Measurements from ENCODE around the gene CEP63. TPM values are rescaled to one million over a fixed set of nuclear protein-coding genes. Genes with fewer than 3 reads are reported as not detected.

Gene CEP63
- polyA plus RNA-seq, 2 donors: 10.1 to 11.7 TPM

DNA sequence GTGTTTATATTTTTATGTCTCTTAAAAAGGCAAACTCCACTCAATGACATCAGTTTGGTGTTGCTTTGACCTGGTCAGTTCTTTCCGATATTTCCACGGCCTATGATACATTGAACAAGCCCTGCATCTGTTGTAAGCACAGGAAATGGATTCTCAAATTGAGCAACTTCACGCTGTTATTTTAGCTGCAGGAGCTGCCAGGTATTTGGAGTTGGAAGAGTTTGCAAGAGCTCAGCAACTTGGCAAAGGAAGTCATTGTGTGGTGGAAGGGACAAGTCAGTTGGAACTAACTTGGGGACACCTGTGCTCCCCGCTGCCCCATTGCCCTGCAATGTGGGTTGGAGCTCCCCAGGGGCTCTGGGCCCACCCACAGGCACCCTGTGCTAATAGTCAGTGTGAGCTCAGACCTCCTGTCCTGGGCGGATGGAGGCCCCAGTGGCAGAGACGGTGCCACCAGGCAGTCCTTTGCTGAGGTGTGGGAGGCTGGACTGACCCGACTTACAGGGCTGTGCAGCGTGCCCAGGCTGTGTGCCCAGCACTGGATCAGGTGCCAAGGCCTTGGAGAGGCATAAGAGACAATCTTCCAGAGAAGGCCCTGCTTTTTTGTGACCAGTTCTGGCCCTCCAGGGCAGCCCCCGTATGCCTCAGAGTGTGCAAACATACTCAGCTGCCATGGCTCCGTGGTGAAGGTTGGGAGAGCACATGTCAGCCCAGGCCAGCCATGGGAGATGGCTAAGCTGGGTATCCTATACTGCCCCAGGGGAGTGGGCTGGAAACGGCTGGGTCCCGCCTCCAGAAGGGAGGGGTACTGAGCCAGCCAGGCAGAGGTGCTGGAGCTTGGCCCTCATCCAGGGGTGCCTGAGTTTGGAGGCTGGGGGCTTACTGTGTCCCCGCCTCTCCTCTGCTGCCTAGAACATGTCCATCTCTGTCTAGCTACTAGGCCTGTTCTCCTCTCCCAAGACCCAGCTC, 121.5 kb downstream of the CEP63 start:
- Histone ChIP-seq H3K4me3 (ENCODE audit: low read depth in 1 of 2, low read length in 2 of 2) (no peak overlapping the region), H3K4me1 (ENCODE audit: control insufficient read depth in 2 of 2, insufficient read depth in 2 of 2, low read length in 1 of 2) (no peaks in the 10 kb centered on the region), H3K27me3 (ENCODE audit: control insufficient read depth in 1 of 2, insufficient read depth in 2 of 2, low read length in 2 of 2) (no peaks in the 10 kb centered on the region), H3K36me3 (ENCODE audit: control insufficient read depth in 2 of 2, insufficient read depth in 2 of 2, low read length in 1 of 2) (no peaks in the 10 kb centered on the region), H3K27ac (ENCODE audit: low read depth in 2 of 2, low read length in 1 of 2) (no peak overlapping the region), H3K9me3 (ENCODE audit: control insufficient read depth in 2 of 2, insufficient read depth in 1 of 2, low read depth in 1 of 2, low read length in 1 of 2) (no peaks in the 10 kb centered on the region)
- 69 to 71% methylated on average over 13 of the region's 13 CpGs for WGBS, 2 donors

DNA sequence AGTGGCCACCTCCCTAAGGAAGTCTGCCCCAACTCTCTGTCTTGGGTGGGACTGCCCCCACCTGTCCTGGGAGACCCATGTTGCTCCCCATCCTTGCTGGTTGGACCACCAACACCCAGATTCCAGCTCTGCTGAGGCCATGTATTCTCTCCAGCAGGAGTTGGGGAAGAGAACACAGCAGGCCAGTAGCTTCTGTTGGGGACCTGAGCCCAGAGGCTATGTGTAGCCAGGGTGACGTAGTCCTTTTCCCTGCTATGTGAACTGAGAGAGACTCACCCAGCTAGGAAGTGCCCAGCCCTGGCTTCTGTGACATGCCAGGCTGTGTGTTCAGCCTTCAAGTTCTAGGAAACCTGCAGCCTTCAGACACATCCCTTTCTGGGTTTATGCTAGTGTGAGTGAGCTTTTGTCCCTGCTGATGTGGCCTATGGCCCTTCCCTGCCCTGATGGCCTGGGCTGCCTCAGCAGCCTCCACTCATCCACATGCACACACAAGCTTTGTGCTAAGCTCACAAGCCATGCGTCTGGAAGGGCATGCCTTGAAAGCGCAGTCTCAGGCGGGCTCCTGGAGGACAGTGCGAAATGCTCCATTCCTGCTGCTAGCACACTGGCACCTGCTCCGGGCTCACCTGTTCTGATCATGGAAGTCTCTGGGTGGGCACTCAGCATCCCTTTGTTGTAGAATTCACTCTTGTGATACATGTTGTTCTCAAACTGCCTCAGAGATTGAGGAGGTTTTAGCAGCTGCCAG, 122.3 kb downstream of the CEP63 start:
- H3K27me3 ChIP-seq (ENCODE audit: control insufficient read depth in 1 of 2, insufficient read depth in 2 of 2, low read length in 2 of 2): no peaks in the 10 kb centered on the region
- WGBS, 2 donors: 95 to 96% methylated on average over 6 of the region's 6 CpGs

GRCh38 chr3:134608771-134609435, 123.0 kb downstream of the CEP63 start:
- Histone ChIP-seq H3K9me3 (ENCODE audit: control insufficient read depth in 2 of 2, insufficient read depth in 1 of 2, low read depth in 1 of 2, low read length in 1 of 2) (no peaks in the 10 kb centered on the region), H3K27me3 (ENCODE audit: control insufficient read depth in 1 of 2, insufficient read depth in 2 of 2, low read length in 2 of 2) (no peaks in the 10 kb centered on the region), H3K4me3 (ENCODE audit: low read depth in 1 of 2, low read length in 2 of 2) (no peak overlapping the region), H3K27ac (ENCODE audit: low read depth in 2 of 2, low read length in 1 of 2) (no peak overlapping the region), H3K4me1 (ENCODE audit: control insufficient read depth in 2 of 2, insufficient read depth in 2 of 2, low read length in 1 of 2) (no peaks in the 10 kb centered on the region), H3K36me3 (ENCODE audit: control insufficient read depth in 2 of 2, insufficient read depth in 2 of 2, low read length in 1 of 2) (no peaks in the 10 kb centered on the region)
- WGBS, 2 donors: 83 to 86% methylated on average over 10 of the region's 10 CpGs

More for the DNA sequence above, 122.3 kb downstream of the CEP63 start:
- Histone ChIP-seq H3K9me3 (ENCODE audit: control insufficient read depth in 2 of 2, insufficient read depth in 1 of 2, low read depth in 1 of 2, low read length in 1 of 2) (no peaks in the 10 kb centered on the region), H3K4me1 (ENCODE audit: control insufficient read depth in 2 of 2, insufficient read depth in 2 of 2, low read length in 1 of 2) (no peaks in the 10 kb centered on the region), H3K36me3 (ENCODE audit: control insufficient read depth in 2 of 2, insufficient read depth in 2 of 2, low read length in 1 of 2) (no peaks in the 10 kb centered on the region), H3K4me3 (ENCODE audit: low read depth in 1 of 2, low read length in 2 of 2) (no peak overlapping the region), H3K27ac (ENCODE audit: low read depth in 2 of 2, low read length in 1 of 2) (no peak overlapping the region)

GRCh38 chr3:134609821-134610431, 124.1 kb downstream of the CEP63 start:
- 67 to 74% methylated on average over 10 of the region's 10 CpGs for WGBS, 2 donors
- H3K4me3 ChIP-seq (ENCODE audit: low read depth in 1 of 2, low read length in 2 of 2): no peak overlapping the region
- H3K27ac ChIP-seq (ENCODE audit: low read depth in 2 of 2, low read length in 1 of 2): no peak overlapping the region
- no peaks in the 10 kb centered on the region for H3K36me3 ChIP-seq (ENCODE audit: control insufficient read depth in 2 of 2, insufficient read depth in 2 of 2, low read length in 1 of 2)
- H3K9me3 ChIP-seq (ENCODE audit: control insufficient read depth in 2 of 2, insufficient read depth in 1 of 2, low read depth in 1 of 2, low read length in 1 of 2): no peaks in the 10 kb centered on the region
- H3K4me1 ChIP-seq (ENCODE audit: control insufficient read depth in 2 of 2, insufficient read depth in 2 of 2, low read length in 1 of 2): no peaks in the 10 kb centered on the region
- no peaks in the 10 kb centered on the region for H3K27me3 ChIP-seq (ENCODE audit: control insufficient read depth in 1 of 2, insufficient read depth in 2 of 2, low read length in 2 of 2)

- Histone ChIP-seq H3K4me3 (ENCODE audit: low read depth in 1 of 2, low read length in 2 of 2) (no peak overlapping the region), H3K27ac (ENCODE audit: low read depth in 2 of 2, low read length in 1 of 2) (no peak overlapping the region), H3K27me3 (ENCODE audit: control insufficient read depth in 1 of 2, insufficient read depth in 2 of 2, low read length in 2 of 2) (no peaks in the 10 kb centered on the region), H3K36me3 (ENCODE audit: control insufficient read depth in 2 of 2, insufficient read depth in 2 of 2, low read length in 1 of 2) (no peaks in the 10 kb centered on the region), H3K4me1 (ENCODE audit: control insufficient read depth in 2 of 2, insufficient read depth in 2 of 2, low read length in 1 of 2) (no peaks in the 10 kb centered on the region), H3K9me3 (ENCODE audit: control insufficient read depth in 2 of 2, insufficient read depth in 1 of 2, low read depth in 1 of 2, low read length in 1 of 2) (no peaks in the 10 kb centered on the region)
- WGBS, 2 donors: 79 to 85% methylated on average over 11 of the region's 11 CpGs
Measured at GRCh38 chr3:134610432-134611385, 124.9 kb downstream of the CEP63 start.

- H3K9me3 ChIP-seq (ENCODE audit: control insufficient read depth in 2 of 2, insufficient read depth in 1 of 2, low read depth in 1 of 2, low read length in 1 of 2): no peaks in the 10 kb centered on the region
- H3K36me3 ChIP-seq (ENCODE audit: control insufficient read depth in 2 of 2, insufficient read depth in 2 of 2, low read length in 1 of 2): no peaks in the 10 kb centered on the region
- no peak overlapping the region for H3K4me3 ChIP-seq (ENCODE audit: low read depth in 1 of 2, low read length in 2 of 2)
- no peak overlapping the region for H3K27ac ChIP-seq (ENCODE audit: low read depth in 2 of 2, low read length in 1 of 2)
- no peaks in the 10 kb centered on the region for H3K27me3 ChIP-seq (ENCODE audit: control insufficient read depth in 1 of 2, insufficient read depth in 2 of 2, low read length in 2 of 2)
- WGBS, 2 donors: 84 to 86% methylated on average over 2 of the region's 2 CpGs
- H3K4me1 ChIP-seq (ENCODE audit: control insufficient read depth in 2 of 2, insufficient read depth in 2 of 2, low read length in 1 of 2): no peaks in the 10 kb centered on the region
Measured at GRCh38 chr3:134611516-134611915, 125.7 kb downstream of the CEP63 start.

GRCh38 chr3:134613006-134613520, 127.2 kb downstream of the CEP63 start:
- Histone ChIP-seq H3K27ac (ENCODE audit: low read depth in 2 of 2, low read length in 1 of 2) (no peak overlapping the region), H3K27me3 (ENCODE audit: control insufficient read depth in 1 of 2, insufficient read depth in 2 of 2, low read length in 2 of 2) (no peaks in the 10 kb centered on the region), H3K9me3 (ENCODE audit: control insufficient read depth in 2 of 2, insufficient read depth in 1 of 2, low read depth in 1 of 2, low read length in 1 of 2) (no peaks in the 10 kb centered on the region), H3K36me3 (ENCODE audit: control insufficient read depth in 2 of 2, insufficient read depth in 2 of 2, low read length in 1 of 2) (no peaks in the 10 kb centered on the region), H3K4me1 (ENCODE audit: control insufficient read depth in 2 of 2, insufficient read depth in 2 of 2, low read length in 1 of 2) (no peaks in the 10 kb centered on the region), H3K4me3 (ENCODE audit: low read depth in 1 of 2, low read length in 2 of 2) (no peak overlapping the region)
- 75 to 81% methylated on average over 6 of the region's 6 CpGs for WGBS, 2 donors

GRCh38 chr3:134614955-134615354, 129.1 kb downstream of the CEP63 start:
- Histone ChIP-seq H3K27me3 (ENCODE audit: control insufficient read depth in 1 of 2, insufficient read depth in 2 of 2, low read length in 2 of 2) (no peaks in the 10 kb centered on the region), H3K27ac (ENCODE audit: low read depth in 2 of 2, low read length in 1 of 2) (no peak overlapping the region), H3K4me1 (ENCODE audit: control insufficient read depth in 2 of 2, insufficient read depth in 2 of 2, low read length in 1 of 2) (no peaks in the 10 kb centered on the region), H3K9me3 (ENCODE audit: control insufficient read depth in 2 of 2, insufficient read depth in 1 of 2, low read depth in 1 of 2, low read length in 1 of 2) (no peaks in the 10 kb centered on the region), H3K36me3 (ENCODE audit: control insufficient read depth in 2 of 2, insufficient read depth in 2 of 2, low read length in 1 of 2) (no peaks in the 10 kb centered on the region), H3K4me3 (ENCODE audit: low read depth in 1 of 2, low read length in 2 of 2) (no peak overlapping the region)
- 90% methylated on average over 4 of the region's 4 CpGs for WGBS, 2 donors
